ENCODE data around the gene PTPRD. TPM values are rescaled to one million over a fixed set of nuclear protein-coding genes. Genes with fewer than 3 reads are reported as not detected.

The PTPRD gene
- total RNA-seq, 1 experiment from 2014 or later = not detected

- ChIA-PET POLR2A (ENCODE audit: low non-redundant PET) (no interaction called here), CTCF (no interaction called here)
- Histone ChIP-seq H3K36me3 (ENCODE audit: insufficient read depth, low read length, poor library complexity, severe bottlenecking) (no peaks in the 10 kb centered on the region), H3K27ac (ENCODE audit: low read depth, low read length, poor library complexity, severe bottlenecking) (no peak overlapping the region), H3K4me1 (ENCODE audit: insufficient read depth, low read length, poor library complexity, severe bottlenecking) (no peaks in the 10 kb centered on the region), H3K27me3 (replicated peaks; ENCODE audit: insufficient read depth, low read depth, low read length, poor library complexity) (peaks cover 47% of the 10 kb centered on the region), H3K4me3 (ENCODE audit: low read depth, low read length, poor library complexity, severe bottlenecking) (no peak overlapping the region), H3K9me3 (ENCODE audit: low read depth, low read length, poor library complexity, severe bottlenecking) (no peaks in the 10 kb centered on the region)
- intact Hi-C loops (cut with micrococcal nuclease; ENCODE audit: unreplicated experiment) = no loop called here
- no TSS peak for BruUV-seq (replicated peaks)
- no peak for DNase-seq (ENCODE audit: low spot score)
- TF ChIP-seq EZH2 (IDR thresholded peaks at IDR 0.05; ENCODE audit: borderline replicate concordance, low read depth, low read length, poor library complexity, severe bottlenecking) (no peak), CTCF (conservative IDR thresholded peaks at IDR 0.05; ENCODE audit: low read depth, low read length) (no peak)
Measured at GRCh38 chr9:9921805-9922204, 691.0 kb downstream of the PTPRD start.

- no peak overlapping the region for H3K27ac ChIP-seq (ENCODE audit: low read depth, low read length, poor library complexity, severe bottlenecking)
- CTCF ChIA-PET = no interaction called here
- H3K27me3 ChIP-seq (replicated peaks; ENCODE audit: insufficient read depth, low read depth, low read length, poor library complexity) = peaks cover 37% of the 10 kb centered on the region
- TF ChIP-seq EZH2 (IDR thresholded peaks at IDR 0.05; ENCODE audit: borderline replicate concordance, low read depth, low read length, poor library complexity, severe bottlenecking) (no peak), CTCF (conservative IDR thresholded peaks at IDR 0.05; ENCODE audit: low read depth, low read length) (peak; percentile 41; the same call in 1 of the 2 replicates)
- peak; percentile 14 for DNase-seq (ENCODE audit: low spot score)
- no peaks in the 10 kb centered on the region for H3K36me3 ChIP-seq (ENCODE audit: insufficient read depth, low read length, poor library complexity, severe bottlenecking)
- no peaks in the 10 kb centered on the region for H3K4me1 ChIP-seq (ENCODE audit: insufficient read depth, low read length, poor library complexity, severe bottlenecking)
- POLR2A ChIA-PET (ENCODE audit: low non-redundant PET) = no interaction called here
- H3K4me3 ChIP-seq (ENCODE audit: low read depth, low read length, poor library complexity, severe bottlenecking) = no peak overlapping the region
- intact Hi-C loops (cut with micrococcal nuclease; ENCODE audit: unreplicated experiment) = no loop called here
- peaks cover 3% of the 10 kb centered on the region for H3K9me3 ChIP-seq (ENCODE audit: low read depth, low read length, poor library complexity, severe bottlenecking)
- BruUV-seq (replicated peaks) = no TSS peak
Measured at GRCh38 chr9:9920425-9921060, 692.3 kb downstream of the PTPRD start.

- Histone ChIP-seq H3K4me1 (ENCODE audit: insufficient read depth, low read length, poor library complexity, severe bottlenecking) (no peaks in the 10 kb centered on the region), H3K36me3 (ENCODE audit: insufficient read depth, low read length, poor library complexity, severe bottlenecking) (no peaks in the 10 kb centered on the region), H3K9me3 (ENCODE audit: low read depth, low read length, poor library complexity, severe bottlenecking) (peaks cover 3% of the 10 kb centered on the region), H3K27ac (ENCODE audit: low read depth, low read length, poor library complexity, severe bottlenecking) (no peak overlapping the region), H3K4me3 (ENCODE audit: low read depth, low read length, poor library complexity, severe bottlenecking) (no peak overlapping the region), H3K27me3 (replicated peaks; ENCODE audit: insufficient read depth, low read depth, low read length, poor library complexity) (peaks cover 25% of the 10 kb centered on the region)
- ChIA-PET CTCF (no interaction called here), POLR2A (ENCODE audit: low non-redundant PET) (no interaction called here)
- BruUV-seq (replicated peaks) = no TSS peak
- intact Hi-C loops (cut with micrococcal nuclease; ENCODE audit: unreplicated experiment) = loop anchor here (10.0 kb wide), 1 partner anchor 314 kb away; no protein-coding TSS in a partner anchor
- no peak for DNase-seq (ENCODE audit: low spot score)
- TF ChIP-seq CTCF (conservative IDR thresholded peaks at IDR 0.05; ENCODE audit: low read depth, low read length) (no peak), EZH2 (IDR thresholded peaks at IDR 0.05; ENCODE audit: borderline replicate concordance, low read depth, low read length, poor library complexity, severe bottlenecking) (no peak)
Measured at GRCh38 chr9:9919174-9919775, 693.5 kb downstream of the PTPRD start.
